Spleen (tissue), 7 donors: ENCODE measurements around the gene KREMEN2.

Experiments used
- POLR2A ChIP-seq, 3 donors: fragments of 450-650 bp; IDR thresholded peaks; one replicate each; pipeline ENCODE4 v1.5.1; 2017; ENCODE audit warnings: antibody characterized with exemption in 3 of 3, mild to moderate bottlenecking in 1 of 3
- POLR2AphosphoS5 ChIP-seq, 3 donors: sonication (generic); formaldehyde crosslinking; IDR thresholded peaks; one replicate each; pipeline ENCODE4 v1.5.1; 2017; ENCODE audit warnings: antibody characterized with exemption in 3 of 3
- TF ChIP-seq, protein P1 (sequence below), 11 experiments: fragments of 200-600 bp in 7 of 11; fragments of 450-650 bp in 4 of 11; sonication (generic) in 4 of 11; IDR thresholded peaks in 8 of 11; conservative IDR thresholded peaks in 3 of 11; 1 replicate in 7 of 11; 2 replicates in 4 of 11; pipeline versions ENCODE4 v1.4.0 to v1.8.0; 2016 to 2021; ENCODE audit warnings: antibody characterized with exemption in 11 of 11, inconsistent platforms in 4 of 11, mild to moderate bottlenecking in 1 of 11
- donor health status: DM: no; HTN: no; CAD: no; lungs with moderate emphysema.
- donor health status: DM: no; HTN: no; CAD: no.
- donor health status: DM: no; HTN: no; CAD: no.

DNA sequence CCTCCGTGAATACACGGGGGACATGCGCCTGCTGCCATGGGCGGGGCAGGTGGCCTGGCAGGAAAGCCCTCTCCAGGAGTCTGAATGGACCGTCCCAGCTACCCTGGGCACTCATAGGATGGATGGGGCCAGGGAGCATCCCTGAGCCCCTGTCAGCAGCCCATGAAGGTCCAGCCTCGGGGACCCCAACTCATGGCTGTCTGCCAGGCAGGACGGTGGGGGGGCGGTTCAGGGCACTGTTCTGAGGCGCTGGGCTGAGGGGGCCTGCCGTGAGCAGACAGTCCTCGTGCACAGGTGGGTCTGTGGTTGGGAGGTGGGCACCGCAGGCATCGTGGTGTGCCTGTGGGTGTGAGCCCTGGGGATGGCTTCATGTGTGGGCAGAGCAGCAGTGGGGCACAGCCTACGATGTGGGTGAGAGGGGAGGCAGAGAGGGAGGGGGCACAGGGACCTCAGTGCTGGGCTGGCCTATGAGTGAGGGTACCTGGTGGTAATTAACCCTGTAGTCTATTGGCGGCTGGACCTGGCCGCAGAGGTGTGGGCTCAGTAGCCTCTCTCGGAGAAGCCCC is 22.6 kb downstream of the KREMEN2 start:
- TF ChIP-seq POLR2AphosphoS5 (IDR thresholded peaks at IDR 0.05) (no peak), POLR2A (IDR thresholded peaks at IDR 0.05) (no peak)
- TF ChIP-seq, protein P1, sequence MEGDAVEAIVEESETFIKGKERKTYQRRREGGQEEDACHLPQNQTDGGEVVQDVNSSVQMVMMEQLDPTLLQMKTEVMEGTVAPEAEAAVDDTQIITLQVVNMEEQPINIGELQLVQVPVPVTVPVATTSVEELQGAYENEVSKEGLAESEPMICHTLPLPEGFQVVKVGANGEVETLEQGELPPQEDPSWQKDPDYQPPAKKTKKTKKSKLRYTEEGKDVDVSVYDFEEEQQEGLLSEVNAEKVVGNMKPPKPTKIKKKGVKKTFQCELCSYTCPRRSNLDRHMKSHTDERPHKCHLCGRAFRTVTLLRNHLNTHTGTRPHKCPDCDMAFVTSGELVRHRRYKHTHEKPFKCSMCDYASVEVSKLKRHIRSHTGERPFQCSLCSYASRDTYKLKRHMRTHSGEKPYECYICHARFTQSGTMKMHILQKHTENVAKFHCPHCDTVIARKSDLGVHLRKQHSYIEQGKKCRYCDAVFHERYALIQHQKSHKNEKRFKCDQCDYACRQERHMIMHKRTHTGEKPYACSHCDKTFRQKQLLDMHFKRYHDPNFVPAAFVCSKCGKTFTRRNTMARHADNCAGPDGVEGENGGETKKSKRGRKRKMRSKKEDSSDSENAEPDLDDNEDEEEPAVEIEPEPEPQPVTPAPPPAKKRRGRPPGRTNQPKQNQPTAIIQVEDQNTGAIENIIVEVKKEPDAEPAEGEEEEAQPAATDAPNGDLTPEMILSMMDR (IDR thresholded peaks at IDR 0.05 in 8 of 11, conservative IDR thresholded peaks at IDR 0.05 in 3 of 11): no peak
